MCF 10A (cell line): ENCODE results near the gene FGF8. TPM values are rescaled to one million over a fixed set of nuclear protein-coding genes. Genes with fewer than 3 reads are reported as not detected.

ENCODE experiments used
- BruUV-seq: library from RNA; stranded (reverse); fragments of 400-500 nt; replicated peaks from 2 replicates; lab custom pipeline; 2021; lab: Mats Ljungman, UMichigan
- CTCF ChIA-PET: fragments of 300-600 bp; sonication (Branson Sonifier 250); formaldehyde crosslinking; extraction: SDS; loops from one replicate; lab custom pipeline; 2021; ENCODE audit warnings: antibody characterized with exemption, inconsistent platforms; lab: Yijun Ruan, JAX
- POLR2A ChIA-PET: fragments of 300-600, 350-650 bp; sonication (Branson Sonifier 250); formaldehyde crosslinking; extraction: SDS; loops from one replicate; lab custom pipeline; 2020; ENCODE audit warnings: antibody characterized with exemption, inconsistent platforms; lab: Yijun Ruan, JAX
- DNase-seq: peaks from one replicate; pipeline ENCODE4 v3.0.0-alpha.2; 2018; ENCODE audit not compliant: unreplicated experiment
- H3K27ac Mint-ChIP-seq: one replicate; pipeline ENCODE4 v1.8.0; 2022; ENCODE audit warnings: mild to moderate bottlenecking, low read depth, mixed read lengths; ENCODE audit not compliant: unreplicated experiment
- H3K27me3 Mint-ChIP-seq: one replicate; pipeline ENCODE4 v1.8.0; 2022; ENCODE audit warnings: mixed read lengths; ENCODE audit not compliant: insufficient read depth, unreplicated experiment
- H3K36me3 Mint-ChIP-seq: one replicate; pipeline ENCODE4 v1.8.0; 2022; ENCODE audit warnings: mild to moderate bottlenecking, moderate library complexity, mixed read lengths; ENCODE audit not compliant: insufficient read depth, unreplicated experiment
- H3K4me1 Mint-ChIP-seq: one replicate; pipeline ENCODE4 v1.8.0; 2022; ENCODE audit warnings: mixed read lengths; ENCODE audit not compliant: insufficient read depth, unreplicated experiment
- H3K4me3 Mint-ChIP-seq: one replicate; pipeline ENCODE4 v1.8.0; 2022; ENCODE audit warnings: mild to moderate bottlenecking, moderate library complexity, mixed read lengths; ENCODE audit not compliant: unreplicated experiment
- H3K9me3 Mint-ChIP-seq: one replicate; pipeline ENCODE4 v1.8.0; 2022; ENCODE audit warnings: mixed read lengths; ENCODE audit not compliant: unreplicated experiment
- intact Hi-C: fragments of 100-400 bp; cut with micrococcal nuclease; formaldehyde crosslinking; loops from 2 replicates; pipeline ENCODE4 v1.14.1; 2022
- total RNA-seq: library from RNA; stranded (reverse); gene quantifications from 2 replicates; pipeline ENCODE4 v1.2.3, GENCODE V29; 2022
- TF ChIP-seq, protein P1 (sequence below): fragments of 200-600 bp; IDR thresholded peaks from one replicate; pipeline ENCODE4 v1.8.0; 2022; ENCODE audit warnings: antibody characterized with exemption, mild to moderate bottlenecking; ENCODE audit not compliant: unreplicated experiment

The FGF8 gene
- total RNA-seq, 1 experiment from 2014 or later = not detected

- no peaks in the 10 kb centered on the region for H3K9me3 Mint-ChIP-seq
- no peaks in the 10 kb centered on the region for H3K36me3 Mint-ChIP-seq
Observed at GRCh38 chr10:101772017-101772894, 3.7 kb downstream of the FGF8 start.

GRCh38 chr10:101771380-101771779 is 4.5 kb downstream of the FGF8 start:
- BruUV-seq = no TSS peak

More at GRCh38 chr10:101772017-101772894, 3.7 kb downstream of the FGF8 start:
- CTCF ChIA-PET = interaction anchor here (0.9 to 3.0 kb wide), 3 partner anchors 9 to 168 kb away, joined by 3 to 26 read pairs (median 8); partner anchors contain the start of gene NPM3
- DNase-seq = no peak
- H3K4me3 Mint-ChIP-seq = no peak overlapping the region
- no peaks in the 10 kb centered on the region for H3K4me1 Mint-ChIP-seq
- H3K27ac Mint-ChIP-seq = no peak overlapping the region
- no TSS peak for BruUV-seq
- TF ChIP-seq, protein P1, sequence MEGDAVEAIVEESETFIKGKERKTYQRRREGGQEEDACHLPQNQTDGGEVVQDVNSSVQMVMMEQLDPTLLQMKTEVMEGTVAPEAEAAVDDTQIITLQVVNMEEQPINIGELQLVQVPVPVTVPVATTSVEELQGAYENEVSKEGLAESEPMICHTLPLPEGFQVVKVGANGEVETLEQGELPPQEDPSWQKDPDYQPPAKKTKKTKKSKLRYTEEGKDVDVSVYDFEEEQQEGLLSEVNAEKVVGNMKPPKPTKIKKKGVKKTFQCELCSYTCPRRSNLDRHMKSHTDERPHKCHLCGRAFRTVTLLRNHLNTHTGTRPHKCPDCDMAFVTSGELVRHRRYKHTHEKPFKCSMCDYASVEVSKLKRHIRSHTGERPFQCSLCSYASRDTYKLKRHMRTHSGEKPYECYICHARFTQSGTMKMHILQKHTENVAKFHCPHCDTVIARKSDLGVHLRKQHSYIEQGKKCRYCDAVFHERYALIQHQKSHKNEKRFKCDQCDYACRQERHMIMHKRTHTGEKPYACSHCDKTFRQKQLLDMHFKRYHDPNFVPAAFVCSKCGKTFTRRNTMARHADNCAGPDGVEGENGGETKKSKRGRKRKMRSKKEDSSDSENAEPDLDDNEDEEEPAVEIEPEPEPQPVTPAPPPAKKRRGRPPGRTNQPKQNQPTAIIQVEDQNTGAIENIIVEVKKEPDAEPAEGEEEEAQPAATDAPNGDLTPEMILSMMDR = no peak
- intact Hi-C loops = no loop called here
- POLR2A ChIA-PET = interaction anchor here (0.6 to 1.2 kb wide), 2 partner anchors 11 to 66 kb away, joined by 3 to 4 read pairs; partner anchors contain the start of gene NPM3
- H3K27me3 Mint-ChIP-seq = peaks cover 21% of the 10 kb centered on the region

GRCh38 chr10:101770331-101771215 is 5.3 kb downstream of the FGF8 start:
- H3K36me3 Mint-ChIP-seq = no peaks in the 10 kb centered on the region
- no TSS peak for BruUV-seq
- TF ChIP-seq, protein P1 = no peak
- DNase-seq = no peak
- ChIA-PET POLR2A (no interaction called here), CTCF (interaction anchor here (0.6 to 3.0 kb wide), 4 partner anchors 10 to 80 kb away, joined by 3 to 26 read pairs (median 8); partner anchors contain the start of gene NPM3)
- H3K27me3 Mint-ChIP-seq = peaks cover 37% of the 10 kb centered on the region
- intact Hi-C loops = no loop called here
- H3K4me1 Mint-ChIP-seq = no peaks in the 10 kb centered on the region
- no peak overlapping the region for H3K27ac Mint-ChIP-seq
- no peaks in the 10 kb centered on the region for H3K9me3 Mint-ChIP-seq
- no peak overlapping the region for H3K4me3 Mint-ChIP-seq

More at GRCh38 chr10:101771380-101771779, 4.5 kb downstream of the FGF8 start:
- TF ChIP-seq, protein P1 = no peak
- no peaks in the 10 kb centered on the region for H3K9me3 Mint-ChIP-seq
- POLR2A ChIA-PET = interaction anchor here (0.6 kb wide), 1 partner anchor 65 kb away, joined by 4 read pairs; no protein-coding TSS in a partner anchor
- no peaks in the 10 kb centered on the region for H3K4me1 Mint-ChIP-seq
- intact Hi-C loops = no loop called here
- DNase-seq = no peak
- H3K36me3 Mint-ChIP-seq = no peaks in the 10 kb centered on the region
- CTCF ChIA-PET = interaction anchor here (1.7 to 3.0 kb wide), 2 partner anchors 10 to 12 kb away, joined by 8 to 26 read pairs; partner anchors contain the start of gene NPM3
- H3K27me3 Mint-ChIP-seq = peaks cover 29% of the 10 kb centered on the region
- no peak overlapping the region for H3K4me3 Mint-ChIP-seq
- H3K27ac Mint-ChIP-seq = no peak overlapping the region
